Activated T-cell treated with anti-CD3 and anti-CD28 coated beads, Interleukin-2, amount 50 U/mL, for 24 hours (primary cell): ENCODE measurements around the gene GPALPP1.
"Not testable (repeated sequence)": the region's sequence is repeated elsewhere in the genome, so short reads cannot be mapped to it uniquely, and the experiment has no call there.

ENCODE experiments used
- DNase-seq: peaks from one replicate; pipeline ENCODE4 v3.0.0-alpha.2; 2020
- H3K27ac Mint-ChIP-seq: 2 replicates; pipeline ENCODE4 v1.8.0; 2020; ENCODE audit warnings: mild to moderate bottlenecking, mixed read lengths
- H3K27me3 Mint-ChIP-seq: 2 replicates; pipeline ENCODE4 v1.8.0; 2020; ENCODE audit warnings: mixed read lengths
- H3K36me3 Mint-ChIP-seq: 2 replicates; pipeline ENCODE4 v1.8.0; 2020; ENCODE audit warnings: low read depth, mixed read lengths
- H3K4me1 Mint-ChIP-seq: 2 replicates; pipeline ENCODE4 v1.8.0; 2020; ENCODE audit warnings: low read depth, mixed read lengths
- H3K4me3 Mint-ChIP-seq: 2 replicates; pipeline ENCODE4 v1.8.0; 2020; ENCODE audit warnings: mild to moderate bottlenecking, moderate library complexity, mixed read lengths
- H3K9me3 Mint-ChIP-seq: 2 replicates; pipeline ENCODE4 v1.8.0; 2020; ENCODE audit warnings: mixed read lengths

The GPALPP1 gene

DNA sequence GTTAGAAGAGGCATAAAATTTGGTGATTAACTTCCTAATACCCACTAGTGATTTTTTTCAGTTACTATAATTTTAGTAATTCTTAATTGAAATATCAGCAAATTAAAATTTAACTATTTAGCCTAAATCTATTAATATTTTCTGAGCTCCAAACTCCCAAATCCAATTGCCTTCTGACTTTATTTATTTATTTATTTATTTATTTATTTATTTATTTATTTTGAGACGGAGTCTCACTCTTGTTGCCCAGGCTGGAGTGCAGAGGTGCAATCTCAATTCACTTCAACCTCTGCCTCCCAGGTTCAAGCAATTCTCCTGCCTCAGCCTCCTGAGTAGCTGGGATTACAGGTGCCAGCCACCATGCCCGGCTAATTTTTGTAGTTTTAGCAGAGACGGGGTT lies 74.6 kb downstream of the GPALPP1 start:
- not testable (repeated sequence) for DNase-seq, H3K9me3 Mint-ChIP-seq

DNA sequence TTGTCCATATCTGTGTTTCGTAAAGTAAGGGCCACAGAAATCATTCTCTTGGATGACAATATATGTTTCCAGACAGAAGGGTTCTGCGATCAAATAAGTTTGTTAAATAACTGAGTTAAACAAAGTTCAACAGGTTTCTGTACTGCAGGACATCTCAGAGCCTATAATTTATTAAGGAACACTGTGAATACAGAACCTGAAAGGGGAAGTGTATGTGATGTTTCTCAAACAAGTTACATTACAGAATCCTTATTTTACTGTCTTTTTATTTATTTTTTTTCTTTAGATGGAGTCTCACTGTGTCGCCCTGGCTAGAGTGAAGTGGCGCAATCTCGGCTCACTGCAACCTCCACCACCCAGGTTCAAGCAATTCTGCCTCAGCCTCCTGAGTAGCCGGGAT lies 75.6 kb downstream of the GPALPP1 start:
- no peak for DNase-seq
- Mint-ChIP-seq H3K4me1 (no peaks in the 10 kb centered on the region), H3K9me3 (no peaks in the 10 kb centered on the region), H3K4me3 (no peak overlapping the region), H3K36me3 (no peaks in the 10 kb centered on the region), H3K27me3 (peaks cover 42% of the 10 kb centered on the region), H3K27ac (no peak overlapping the region)

More for the DNA sequence above, 74.6 kb downstream of the GPALPP1 start:
- H3K36me3 Mint-ChIP-seq, H3K4me1 Mint-ChIP-seq, H3K27ac Mint-ChIP-seq, H3K4me3 Mint-ChIP-seq: not testable (repeated sequence)
- peaks cover 44% of the 10 kb centered on the region for H3K27me3 Mint-ChIP-seq

DNA sequence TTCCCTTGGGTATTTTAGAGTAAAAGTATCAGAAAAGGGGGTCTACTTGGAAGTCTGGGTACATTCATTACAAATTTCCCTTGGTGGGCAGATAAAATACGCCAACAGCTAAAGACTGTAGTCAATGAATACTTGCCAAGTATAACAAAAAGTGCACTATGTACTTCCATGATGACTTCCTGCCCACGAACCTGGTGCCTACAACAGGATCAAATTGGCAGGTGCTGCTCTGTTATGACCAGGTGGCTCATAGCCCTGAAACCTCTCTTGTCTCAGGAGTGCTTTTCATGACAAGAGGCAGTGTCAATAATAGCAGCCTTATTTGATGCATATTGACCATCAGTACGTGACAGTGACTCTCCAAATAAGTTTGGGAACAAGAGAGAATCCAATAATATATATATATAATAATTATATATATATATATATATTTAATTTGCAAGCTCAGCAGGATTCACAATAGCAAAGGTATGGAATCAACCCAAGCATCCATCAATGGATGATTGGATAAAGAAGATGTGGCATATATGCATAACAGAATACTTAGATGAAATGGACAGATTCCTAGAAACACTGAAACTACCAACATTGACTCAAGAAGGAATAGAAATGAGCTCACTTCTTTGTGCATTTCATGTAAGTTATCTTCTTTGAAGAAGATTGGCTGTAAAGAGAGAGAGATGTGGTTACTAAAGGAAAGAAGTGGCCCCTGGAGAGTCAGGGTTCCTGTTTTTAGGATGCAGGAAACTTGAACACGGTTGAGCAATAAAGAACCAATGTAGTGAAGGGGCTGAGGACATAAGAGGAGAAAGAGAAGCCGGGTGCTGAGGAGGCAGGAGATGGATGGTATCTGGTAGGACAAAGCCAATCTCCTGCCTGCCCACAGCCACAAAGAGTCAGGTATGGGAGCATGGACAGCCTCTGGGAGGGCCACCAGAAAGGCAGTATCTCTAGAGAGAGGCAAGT lies 79.0 kb downstream of the GPALPP1 start:
- Mint-ChIP-seq H3K36me3 (no peaks in the 10 kb centered on the region), H3K4me3 (no peak overlapping the region), H3K27ac (no peak overlapping the region), H3K9me3 (no peaks in the 10 kb centered on the region), H3K4me1 (no peaks in the 10 kb centered on the region), H3K27me3 (peaks cover 20% of the 10 kb centered on the region)
- no peak for DNase-seq

DNA sequence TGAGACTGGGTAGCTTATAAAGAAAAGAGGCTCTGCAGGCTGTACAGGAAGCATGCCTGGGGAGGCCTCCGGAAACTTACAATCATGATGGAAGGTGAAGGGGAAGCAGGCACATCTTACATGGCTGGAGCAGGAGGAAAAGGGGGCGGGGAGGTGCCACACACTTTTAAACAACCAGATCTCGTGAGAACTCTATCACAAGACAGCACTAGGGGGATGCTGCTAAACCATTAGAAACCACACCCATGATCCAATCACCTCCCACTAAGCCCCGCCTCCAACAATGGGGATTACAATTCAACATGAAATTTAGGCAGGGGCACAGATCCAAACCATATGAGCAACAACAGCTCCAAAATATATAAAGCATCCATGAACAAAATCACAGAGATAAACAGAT lies 84.5 kb downstream of the GPALPP1 start:
- Mint-ChIP-seq H3K27ac (no peak overlapping the region), H3K36me3 (no peaks in the 10 kb centered on the region), H3K27me3 (peaks cover 6% of the 10 kb centered on the region), H3K4me1 (no peaks in the 10 kb centered on the region), H3K9me3 (no peaks in the 10 kb centered on the region), H3K4me3 (no peak overlapping the region)
- DNase-seq: no peak

DNA sequence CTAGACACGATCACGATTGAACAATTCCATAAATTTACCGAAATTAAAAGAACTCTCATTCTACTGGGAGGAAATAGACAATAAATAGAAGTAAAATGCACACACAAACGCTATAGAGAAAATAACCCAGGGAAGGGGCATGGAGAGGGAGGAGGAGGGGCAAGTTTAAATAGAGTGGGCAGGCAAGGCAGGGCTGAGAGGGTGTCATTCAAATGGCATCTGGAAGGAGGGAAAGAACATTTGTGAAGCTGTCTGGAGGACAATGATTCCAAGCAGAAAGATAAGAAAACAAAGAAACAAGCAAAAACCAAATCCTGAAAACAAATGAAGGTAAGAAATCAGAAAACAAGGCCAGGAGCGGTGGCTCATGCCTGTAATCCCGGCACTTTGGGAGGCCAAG lies 85.4 kb downstream of the GPALPP1 start:
- no peaks in the 10 kb centered on the region for H3K36me3 Mint-ChIP-seq
- H3K9me3 Mint-ChIP-seq: no peaks in the 10 kb centered on the region
- no peak overlapping the region for H3K4me3 Mint-ChIP-seq
- no peak overlapping the region for H3K27ac Mint-ChIP-seq
- H3K27me3 Mint-ChIP-seq: peaks cover 4% of the 10 kb centered on the region
- H3K4me1 Mint-ChIP-seq: no peaks in the 10 kb centered on the region
- no peak for DNase-seq

DNA sequence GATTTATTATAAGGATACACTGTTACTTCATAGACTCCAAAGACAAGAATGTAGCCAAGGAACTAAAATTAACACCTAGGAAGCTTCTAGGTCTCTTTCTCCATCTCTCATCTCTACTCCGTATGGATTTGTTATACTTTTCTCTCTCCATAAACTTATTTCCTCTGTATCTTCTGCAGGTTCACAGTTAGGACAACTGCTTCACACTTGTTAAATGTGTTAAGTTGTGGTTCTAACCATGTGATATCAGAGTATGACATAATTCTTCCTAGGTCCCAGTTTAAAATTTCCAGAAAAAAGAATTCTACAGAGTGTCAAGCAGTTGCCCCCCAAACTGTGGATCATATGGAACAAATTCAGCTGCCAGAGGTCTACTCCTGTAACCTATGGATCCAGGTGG lies 88.7 kb downstream of the GPALPP1 start:
- Mint-ChIP-seq H3K4me1 (no peaks in the 10 kb centered on the region), H3K9me3 (no peaks in the 10 kb centered on the region), H3K36me3 (no peaks in the 10 kb centered on the region), H3K27ac (no peak overlapping the region), H3K27me3 (peaks cover 4% of the 10 kb centered on the region), H3K4me3 (no peak overlapping the region)
- DNase-seq: no peak
